ENCODE measurements around the gene BZW2. TPM values are rescaled to one million over a fixed set of nuclear protein-coding genes. Genes with fewer than 3 reads are reported as not detected.

Gene BZW2
- total and polyA plus RNA-seq, 9 donors, result 17.2 to 41.0 (median 22.5) TPM

GRCh38 chr7:16604054-16604453 is 41.9 kb upstream of the BZW2 start:
- 97 to 99% (median 98%) methylated on average over 3 of the region's 3 CpGs for WGBS, 3 donors
- H3K27ac ChIP-seq, result no peak overlapping the region
- no peaks in the 10 kb centered on the region for H3K9me3 ChIP-seq
- no peaks in the 10 kb centered on the region for H3K27me3 ChIP-seq
- no peak for TF ChIP-seq EP300 (IDR thresholded peaks at IDR 0.05)
- TF ChIP-seq CTCF (IDR thresholded peaks at IDR 0.05), result no peak
- TF ChIP-seq POLR2A (IDR thresholded peaks at IDR 0.05), result no peak
- no peaks in the 10 kb centered on the region for H3K4me1 ChIP-seq (ENCODE audit: insufficient read depth)
- no peak overlapping the region for H3K4me3 ChIP-seq
- no peaks in the 10 kb centered on the region for H3K36me3 ChIP-seq
- no peak for DNase-seq
- intact Hi-C loops (cut with DNase I), result no loop called here

- Histone ChIP-seq H3K9me3 (no peaks in the 10 kb centered on the region), H3K36me3 (no peaks in the 10 kb centered on the region), H3K27me3 (no peaks in the 10 kb centered on the region), H3K27ac (no peak overlapping the region), H3K4me1 (ENCODE audit: insufficient read depth) (no peaks in the 10 kb centered on the region), H3K4me3 (no peak overlapping the region)
- WGBS, 3 donors, result 90 to 92% (median 90%) methylated on average over 3 of the region's 3 CpGs
- no peak for TF ChIP-seq EP300 (IDR thresholded peaks at IDR 0.05)
- TF ChIP-seq POLR2A (IDR thresholded peaks at IDR 0.05), result no peak
- TF ChIP-seq CTCF (IDR thresholded peaks at IDR 0.05), result no peak
- DNase-seq, result no peak
- intact Hi-C loops (cut with DNase I), result no loop called here
Observed at GRCh38 chr7:16606704-16607103, 39.3 kb upstream of the BZW2 start.

- DNase-seq, result no peak
- TF ChIP-seq CTCF (IDR thresholded peaks at IDR 0.05), result no peak
- TF ChIP-seq POLR2A (IDR thresholded peaks at IDR 0.05), result no peak
- no peak for TF ChIP-seq EP300 (IDR thresholded peaks at IDR 0.05)
- WGBS, 3 donors, result 66 to 90% (median 86%) methylated on average over 4 of the region's 4 CpGs
- H3K27ac ChIP-seq, result no peak overlapping the region
- H3K9me3 ChIP-seq, result no peaks in the 10 kb centered on the region
- no peak overlapping the region for H3K4me3 ChIP-seq
- H3K4me1 ChIP-seq (ENCODE audit: insufficient read depth), result no peaks in the 10 kb centered on the region
- no peaks in the 10 kb centered on the region for H3K36me3 ChIP-seq
- no peaks in the 10 kb centered on the region for H3K27me3 ChIP-seq
- intact Hi-C loops (cut with DNase I), result no loop called here
Observed at GRCh38 chr7:16609842-16610450, 36.0 kb upstream of the BZW2 start.

GRCh38 chr7:16611711-16612110 is 34.3 kb upstream of the BZW2 start:
- WGBS, 3 donors, result 70 to 100% (median 100%) methylated on average over 2 of the region's 2 CpGs
- TF ChIP-seq CTCF (IDR thresholded peaks at IDR 0.05) (no peak), POLR2A (IDR thresholded peaks at IDR 0.05) (no peak), EP300 (IDR thresholded peaks at IDR 0.05) (no peak)
- no peak for DNase-seq
- Histone ChIP-seq H3K27me3 (no peaks in the 10 kb centered on the region), H3K36me3 (no peaks in the 10 kb centered on the region), H3K4me1 (ENCODE audit: insufficient read depth) (no peaks in the 10 kb centered on the region), H3K27ac (no peak overlapping the region), H3K4me3 (no peak overlapping the region), H3K9me3 (no peaks in the 10 kb centered on the region)
- intact Hi-C loops (cut with DNase I), result no loop called here
